GM23338 (cell line): Measurements from ENCODE around the gene VSTM5. TPM values are rescaled to one million over a fixed set of nuclear protein-coding genes. Genes with fewer than 3 reads are reported as not detected.

Experiments used
- ATAC-seq: fragments of 200-7000 bp; cut with Tn5 transposase; 3 replicates; pipeline ENCODE4 v1.9.1; 2020
- DNase-seq: peaks from one replicate; pipeline ENCODE4 v3.0.0-alpha.2; 2015; ENCODE audit warnings: low spot score
- H2AFZ ChIP-seq: fragments of 200-600 bp; sonication (generic); 2 replicates; pipeline ENCODE4 v1.8.0; 2016; ENCODE audit warnings: antibody characterized with exemption, mild to moderate bottlenecking, moderate library complexity
- H3F3A ChIP-seq: fragments of 200-600 bp; sonication (generic); replicated peaks from 2 replicates; pipeline ENCODE4 v1.8.0; 2017; ENCODE audit warnings: antibody characterized with exemption, mixed run types, low read depth
- H3K27ac ChIP-seq: fragments of 200-600 bp; sonication (generic); 2 replicates; pipeline ENCODE4 v1.6.1; 2016; ENCODE audit warnings: low read depth
- H3K27me3 ChIP-seq: fragments of 200-600 bp; sonication (generic); 2 replicates; pipeline ENCODE4 v1.8.0; 2016; ENCODE audit warnings: mild to moderate bottlenecking, mixed run types, moderate library complexity; ENCODE audit not compliant: insufficient read depth
- H3K36me3 ChIP-seq: fragments of 200-600 bp; sonication (generic); 2 replicates; pipeline ENCODE4 v1.8.0; 2016; ENCODE audit warnings: mild to moderate bottlenecking; ENCODE audit not compliant: insufficient read depth
- H3K4me1 ChIP-seq: fragments of 200-600 bp; sonication (generic); 2 replicates; pipeline ENCODE4 v1.8.0; 2016; ENCODE audit warnings: mild to moderate bottlenecking, moderate library complexity; ENCODE audit not compliant: insufficient read depth
- H3K4me2 ChIP-seq: fragments of 200-600 bp; sonication (generic); 2 replicates; pipeline ENCODE4 v1.7.1; 2017; ENCODE audit warnings: mixed run types
- H3K4me3 ChIP-seq: fragments of 200-600 bp; sonication (generic); 2 replicates; pipeline ENCODE4 v1.6.1; 2016; ENCODE audit warnings: mixed run types
- H3K79me2 ChIP-seq: fragments of 200-600 bp; sonication (generic); replicated peaks from 2 replicates; pipeline ENCODE4 v1.8.0; 2017; ENCODE audit warnings: mild to moderate bottlenecking; ENCODE audit not compliant: insufficient read depth
- H3K9me2 ChIP-seq: fragments of 200-600 bp; sonication (generic); 2 replicates; pipeline ENCODE4 v1.8.0; 2017; ENCODE audit not compliant: insufficient read depth
- H4K20me1 ChIP-seq: fragments of 200-600 bp; sonication (generic); replicated peaks from 2 replicates; pipeline ENCODE4 v1.8.0; 2017; ENCODE audit warnings: mild to moderate bottlenecking; ENCODE audit not compliant: insufficient read depth
- H3K27ac Mint-ChIP-seq: 2 replicates; pipeline ENCODE4 v1.8.0; 2020; ENCODE audit warnings: inconsistent platforms, mild to moderate bottlenecking, moderate library complexity, mixed read lengths
- H3K27me3 Mint-ChIP-seq: 3 replicates; pipeline ENCODE4 v1.8.0; 2022; ENCODE audit warnings: low read depth, mild to moderate bottlenecking, moderate library complexity, mixed read lengths, inconsistent platforms; ENCODE audit not compliant: insufficient read depth, poor library complexity
- H3K36me3 Mint-ChIP-seq: 3 replicates; pipeline ENCODE4 v1.8.0; 2021; ENCODE audit warnings: low read depth, mild to moderate bottlenecking, inconsistent platforms, moderate library complexity, mixed read lengths
- H3K4me1 Mint-ChIP-seq: 3 replicates; pipeline ENCODE4 v1.8.0; 2020; ENCODE audit warnings: mild to moderate bottlenecking, inconsistent platforms, mixed read lengths
- H3K4me3 Mint-ChIP-seq: 3 replicates; pipeline ENCODE4 v1.8.0; 2021; ENCODE audit warnings: moderate library complexity, mild to moderate bottlenecking, inconsistent platforms, mixed read lengths
- H3K9me3 Mint-ChIP-seq: 3 replicates; pipeline ENCODE4 v1.8.0; 2020; ENCODE audit warnings: moderate library complexity, mild to moderate bottlenecking, inconsistent platforms, mixed read lengths
- ETS1 ChIP-seq: IDR thresholded peaks from 2 replicates; pipeline ENCODE4 v1.6.1; 2016; ENCODE audit warnings: antibody characterized with exemption
- EZH2 ChIP-seq: fragments of 200-600 bp; sonication (generic); IDR thresholded peaks from one replicate; pipeline ENCODE4 v1.8.0; 2017; ENCODE audit warnings: antibody characterized with exemption, mild to moderate bottlenecking, low read depth; ENCODE audit not compliant: unreplicated experiment
- EZH2phosphoT487 ChIP-seq: fragments of 200-600 bp; sonication (generic); IDR thresholded peaks from one replicate; pipeline ENCODE4 v1.8.1; 2018; ENCODE audit warnings: antibody characterized with exemption; ENCODE audit not compliant: unreplicated experiment
- POLR2AphosphoS5 ChIP-seq: IDR thresholded peaks from 2 replicates; pipeline ENCODE4 v1.6.1; 2016; ENCODE audit warnings: antibody characterized with exemption, low read depth
- REST ChIP-seq: IDR thresholded peaks from one replicate; pipeline ENCODE4 v1.6.1; 2018; ENCODE audit warnings: antibody characterized with exemption; ENCODE audit not compliant: unreplicated experiment
- STAT1 ChIP-seq: IDR thresholded peaks from one replicate; pipeline ENCODE4 v1.6.1; 2016; ENCODE audit warnings: antibody characterized with exemption; ENCODE audit not compliant: unreplicated experiment
- ZNF114 ChIP-seq: fragments of 250-450 bp; sonication (Bioruptor Pico); IDR thresholded peaks from 2 replicates; pipeline ENCODE4 v1.5.0; 2020; ENCODE audit warnings: mild to moderate bottlenecking, moderate library complexity
- ZNF331 ChIP-seq: fragments of 250-450 bp; sonication (Bioruptor Pico); IDR thresholded peaks from 2 replicates; pipeline ENCODE4 v1.5.0; 2020; ENCODE audit warnings: low read depth, mild to moderate bottlenecking, moderate library complexity
- ZNF462 ChIP-seq: fragments of 250-450 bp; sonication (Bioruptor Pico); IDR thresholded peaks from 2 replicates; pipeline ENCODE4 v1.5.0; 2020; ENCODE audit warnings: mild to moderate bottlenecking, moderate library complexity
- polyA plus RNA-seq: library from polyadenylated mRNA; unstranded; fragments of >200 nt; fragmentation: Nextera tagmentation; extraction: Ambion mirVana; gene quantifications from 2 replicates; pipeline ENCODE4 v1.2.1, GENCODE V29; 2016
- total RNA-seq: library from RNA; depleted of rRNA; stranded (reverse); fragments of >200 nt; shearing (Covaris generic); gene quantifications from 2 replicates; pipeline ENCODE4 v1.2.3, GENCODE V29; 2014

Gene VSTM5
- total and polyA plus RNA-seq, 2 experiments from 2014 or later: 0.21 to 0.66 TPM

- Histone ChIP-seq H3K4me2 (no peak overlapping the region), H3K4me1 (no peaks in the 10 kb centered on the region; the same call in 1 of the 2 replicates), H2AFZ (no peak overlapping the region), H3K4me3 (no peak overlapping the region), H4K20me1 (no peaks in the 10 kb centered on the region), H3K9me2 (0 out of 2 replicates have a peak, but pooled peaks cover 6% of the 10 kb centered on the region), H3K79me2 (no peaks in the 10 kb centered on the region), H3F3A (no peaks in the 10 kb centered on the region), H3K27ac (no peak overlapping the region), H3K27me3 (no peaks in the 10 kb centered on the region), H3K36me3 (no peaks in the 10 kb centered on the region)
- H3K27me3 Mint-ChIP-seq: peaks cover 5% of the 10 kb centered on the region
- H3K4me3 Mint-ChIP-seq: no peak overlapping the region
- H3K4me1 Mint-ChIP-seq: no peaks in the 10 kb centered on the region
- H3K9me3 Mint-ChIP-seq: peaks cover 24% of the 10 kb centered on the region
- peaks cover 19% of the 10 kb centered on the region for H3K36me3 Mint-ChIP-seq
- ATAC-seq (no peak), DNase-seq (no peak)
- no peak overlapping the region for H3K27ac Mint-ChIP-seq
- TF ChIP-seq STAT1: no peak
- no peak for TF ChIP-seq ZNF462 (CRISPR knock-in tag)
- TF ChIP-seq EZH2: no peak
Measured at GRCh38 chr11:93773601-93774200, 76.7 kb downstream of the VSTM5 start.

GRCh38 chr11:93773045-93773477 lies 77.4 kb downstream of the VSTM5 start:
- Histone ChIP-seq H3K4me3 (no peak overlapping the region), H4K20me1 (no peaks in the 10 kb centered on the region), H3K79me2 (no peaks in the 10 kb centered on the region), H3K36me3 (no peaks in the 10 kb centered on the region), H2AFZ (no peak overlapping the region), H3F3A (no peaks in the 10 kb centered on the region), H3K9me2 (0 out of 2 replicates have a peak, but pooled peaks cover 6% of the 10 kb centered on the region), H3K4me2 (no peak overlapping the region), H3K27me3 (no peaks in the 10 kb centered on the region), H3K4me1 (no peaks in the 10 kb centered on the region; the same call in 1 of the 2 replicates), H3K27ac (no peak overlapping the region)
- Mint-ChIP-seq H3K9me3 (peaks cover 28% of the 10 kb centered on the region), H3K4me3 (no peak overlapping the region), H3K27ac (no peak overlapping the region), H3K36me3 (peaks cover 19% of the 10 kb centered on the region), H3K4me1 (no peaks in the 10 kb centered on the region), H3K27me3 (peaks cover 5% of the 10 kb centered on the region)
- peak; percentile 13 for DNase-seq
- peak; percentile 72 for ATAC-seq
- TF ChIP-seq POLR2AphosphoS5: no peak
- no peak for TF ChIP-seq STAT1
- no peak for TF ChIP-seq EZH2phosphoT487
- TF ChIP-seq ETS1: no peak
- TF ChIP-seq REST: peak; percentile 68
- no peak for TF ChIP-seq ZNF331
- TF ChIP-seq EZH2: no peak
- no peak for TF ChIP-seq ZNF114
